Measurements from ENCODE around the gene SLC12A4. TPM values are rescaled to one million over a fixed set of nuclear protein-coding genes. Genes with fewer than 3 reads are reported as not detected.
A peak's percentile ranks its signal among the peaks of the same experiment; 100 is the strongest.
"Not testable (repeated sequence)": the region's sequence is repeated elsewhere in the genome, so short reads cannot be mapped to it uniquely, and the experiment has no call there.

Gene SLC12A4
- total RNA-seq, 2 experiments from 2014 or later, result 32.5 to 38.0 TPM

- ATAC-seq; H3K9me3 Mint-ChIP-seq; DNase-seq; H3K36me3 Mint-ChIP-seq (ENCODE audit: low read depth); H3K27me3 Mint-ChIP-seq; intact Hi-C loops (cut with micrococcal nuclease): not testable (repeated sequence)
- ChIA-PET POLR2A (interaction anchor here (0.6 to 1.4 kb wide), 8 partner anchors 9 to 117 kb away, joined by 3 to 6 read pairs (median 4); partner anchors contain the start of genes DDX28 and DUS2), CTCF (interaction anchor here (2.7 to 2.9 kb wide), 2 partner anchors 25 to 43 kb away, joined by 8 to 15 read pairs; partner anchors contain the start of genes DDX28 and DUS2)
- Mint-ChIP-seq H3K27ac (peak overlapping the region; percentile 82), H3K4me1 (ENCODE audit: low read depth) (peaks cover 59% of the 10 kb centered on the region), H3K4me3 (peak overlapping the region; percentile 63)
Observed at GRCh38 chr16:67998231-67998778, 29.9 kb upstream of the SLC12A4 start.

- CTCF ChIA-PET, result interaction anchor here (0.6 to 1.8 kb wide), 3 partner anchors 26 to 180 kb away, joined by 3 to 5 read pairs (median 3); no protein-coding TSS in a partner anchor
- ATAC-seq (no peak), DNase-seq (no peak)
- H3K27ac Mint-ChIP-seq, result no peak overlapping the region
- intact Hi-C loops (cut with micrococcal nuclease), result no loop called here
- no peaks in the 10 kb centered on the region for H3K9me3 Mint-ChIP-seq
- POLR2A ChIA-PET, result no interaction called here
- TF ChIP-seq CTCF (IDR thresholded peaks at IDR 0.05), result no peak
- no peaks in the 10 kb centered on the region for H3K27me3 Mint-ChIP-seq
- H3K36me3 Mint-ChIP-seq (ENCODE audit: low read depth), result peaks cover 5% of the 10 kb centered on the region
- H3K4me1 Mint-ChIP-seq (ENCODE audit: low read depth), result peaks cover 66% of the 10 kb centered on the region
- no peak overlapping the region for H3K4me3 Mint-ChIP-seq
Observed at GRCh38 chr16:67996666-67997065, 28.2 kb upstream of the SLC12A4 start.

- Mint-ChIP-seq H3K36me3 (ENCODE audit: low read depth) (peaks cover 5% of the 10 kb centered on the region), H3K4me3 (no peak overlapping the region), H3K27me3 (no peaks in the 10 kb centered on the region), H3K4me1 (ENCODE audit: low read depth) (peaks cover 60% of the 10 kb centered on the region), H3K27ac (peak overlapping the region; percentile 82), H3K9me3 (no peaks in the 10 kb centered on the region)
- no peak for ATAC-seq
- intact Hi-C loops (cut with micrococcal nuclease), result no loop called here
- TF ChIP-seq CTCF (IDR thresholded peaks at IDR 0.05), result no peak
- POLR2A ChIA-PET, result interaction anchor here (0.6 to 1.1 kb wide), 6 partner anchors 10 to 153 kb away, joined by 3 read pairs; partner anchors contain the start of gene NFATC3
- CTCF ChIA-PET, result interaction anchor here (0.8 to 2.3 kb wide), 5 partner anchors 8 to 235 kb away, joined by 3 to 22 read pairs (median 5); partner anchors contain the start of genes DDX28 and DUS2
- DNase-seq, result peak; percentile 80
Observed at GRCh38 chr16:67995423-67995822, 27.0 kb upstream of the SLC12A4 start.

GRCh38 chr16:67994040-67994408 is 25.6 kb upstream of the SLC12A4 start:
- POLR2A ChIA-PET, result interaction anchor here (1.0 to 1.4 kb wide), 5 partner anchors 11 to 57 kb away, joined by 3 to 5 read pairs (median 4); partner anchors contain the start of genes DDX28, DUS2 and PSMB10
- H3K4me1 Mint-ChIP-seq (ENCODE audit: low read depth), result peaks cover 46% of the 10 kb centered on the region
- peak; percentile 22 for ATAC-seq

GRCh38 chr16:67993207-67994039 is 25.0 kb upstream of the SLC12A4 start:
- peak; percentile 97 for TF ChIP-seq CTCF (IDR thresholded peaks at IDR 0.05)
- Mint-ChIP-seq H3K27ac (peak overlapping the region; percentile 98), H3K27me3 (no peaks in the 10 kb centered on the region), H3K9me3 (no peaks in the 10 kb centered on the region), H3K4me1 (ENCODE audit: low read depth) (peaks cover 40% of the 10 kb centered on the region), H3K36me3 (ENCODE audit: low read depth) (peaks cover 2% of the 10 kb centered on the region), H3K4me3 (peak overlapping the region; percentile 75)
- intact Hi-C loops (cut with micrococcal nuclease), result loop anchor here (1.0 kb wide), 1 partner anchor 47 kb away; no protein-coding TSS in a partner anchor
- POLR2A ChIA-PET, result interaction anchor here (1.0 to 1.4 kb wide), 5 partner anchors 12 to 57 kb away, joined by 3 to 5 read pairs (median 4); partner anchors contain the start of genes DDX28, DUS2 and PSMB10
- CTCF ChIA-PET, result interaction anchor here (0.6 to 2.5 kb wide), 12 partner anchors 9 to 423 kb away, joined by 3 to 22 read pairs (median 4); partner anchors contain the start of genes DDX28 and DUS2
- DNase-seq (peak; percentile 90), ATAC-seq (peak; percentile 84)

More at GRCh38 chr16:67994040-67994408, 25.6 kb upstream of the SLC12A4 start:
- CTCF ChIA-PET, result interaction anchor here (0.6 to 2.3 kb wide), 11 partner anchors 9 to 422 kb away, joined by 3 to 22 read pairs (median 4); partner anchors contain the start of genes DDX28 and DUS2
- intact Hi-C loops (cut with micrococcal nuclease); DNase-seq; H3K27me3 Mint-ChIP-seq; H3K9me3 Mint-ChIP-seq; H3K36me3 Mint-ChIP-seq (ENCODE audit: low read depth): not testable (repeated sequence)
- H3K4me3 Mint-ChIP-seq, result peak overlapping the region; percentile 75
- H3K27ac Mint-ChIP-seq, result peak overlapping the region; percentile 98
